NCI-H2029 (cell line): ENCODE data around the gene PTPN4.
A peak's percentile ranks its signal among the peaks of the same experiment; 100 is the strongest.

ENCODE experiments used
- DNase-seq: peaks from one replicate; lab custom pipeline; 2025; lab: John Stamatoyannopoulos, UW

PTPN4 gene

GRCh38 chr2:119759451-119760236, at the start of gene PTPN4:
Gene PTPN4 (plus strand): TSS chr2:119759922. CDS start chr2:119809854, 49,932 bp downstream.
- peak; percentile 98 for DNase-seq

GRCh38 chr2:119710281-119710680, 49.4 kb upstream of the PTPN4 start:
- DNase-seq = no peak

GRCh38 chr2:119711352-119711751, 48.4 kb upstream of the PTPN4 start:
- no peak for DNase-seq

- DNase-seq = no peak
These were observed 47.2 kb upstream of the PTPN4 start for GRCh38 chr2:119712571-119712970.

GRCh38 chr2:119713819-119714490, 45.8 kb upstream of the PTPN4 start:
- DNase-seq = peak; percentile 87

- DNase-seq = no peak
These were observed 44.1 kb upstream of the PTPN4 start for GRCh38 chr2:119715409-119716283.

GRCh38 chr2:119716284-119716672, 43.4 kb upstream of the PTPN4 start:
- DNase-seq = no peak

GRCh38 chr2:119718501-119719260, 41.0 kb upstream of the PTPN4 start:
- no peak for DNase-seq

- no peak for DNase-seq
These were observed 40.5 kb upstream of the PTPN4 start for GRCh38 chr2:119719261-119719627.

GRCh38 chr2:119721043-119721442, 38.7 kb upstream of the PTPN4 start:
- DNase-seq = no peak

GRCh38 chr2:119721462-119721861, 38.3 kb upstream of the PTPN4 start:
- DNase-seq = no peak

GRCh38 chr2:119721904-119722303, 37.8 kb upstream of the PTPN4 start:
- no peak for DNase-seq

GRCh38 chr2:119723186-119723585, 36.5 kb upstream of the PTPN4 start:
- DNase-seq = no peak

GRCh38 chr2:119723784-119724467, 35.8 kb upstream of the PTPN4 start:
- no peak for DNase-seq

GRCh38 chr2:119724656-119725485, 34.9 kb upstream of the PTPN4 start:
- DNase-seq = no peak

GRCh38 chr2:119727493-119727892, 32.2 kb upstream of the PTPN4 start:
- no peak for DNase-seq

- DNase-seq = no peak
These were observed 31.3 kb upstream of the PTPN4 start for GRCh38 chr2:119728421-119728820.

- peak; percentile 93 for DNase-seq
These were observed 29.0 kb upstream of the PTPN4 start for GRCh38 chr2:119730671-119731177.

- DNase-seq = no peak
These were observed 27.7 kb upstream of the PTPN4 start for GRCh38 chr2:119731983-119732382.

GRCh38 chr2:119732601-119733164, 27.0 kb upstream of the PTPN4 start:
- no peak for DNase-seq
